ENCODE measurements around the gene KCNAB1.

Gene KCNAB1

GRCh38 chr3:156148946-156149381, 28.6 kb downstream of the KCNAB1 start:
- Histone ChIP-seq H3K14ac (ENCODE audit: low read length in 2 of 2) (no peak overlapping the region), H3K79me1 (replicated peaks; ENCODE audit: low read length, poor library complexity, severe bottlenecking) (no peaks in the 10 kb centered on the region), H3K4me3 (ENCODE audit: insufficient read depth in 1 of 2, low read depth in 1 of 2, low read length in 2 of 2) (peak overlapping the region in 1 of 2 experiments; percentile 53), H3K4ac (ENCODE audit: low read depth in 1 of 2, low read length in 2 of 2) (no peak overlapping the region), H2AFZ (ENCODE audit: low read depth, low read length) (no peak overlapping the region), H4K8ac (ENCODE audit: low read length) (no peak overlapping the region), H3K36me3 (ENCODE audit: control insufficient read depth in 1 of 2, insufficient read depth in 2 of 2, low read depth in 1 of 2, low read length in 2 of 2) (no peaks in the 10 kb centered on the region), H3K27me3 (ENCODE audit: control insufficient read depth in 1 of 2, insufficient read depth in 1 of 2, low read length in 2 of 2) (no peaks in the 10 kb centered on the region), H3K9me3 (ENCODE audit: control insufficient read depth, low read length) (no peaks in the 10 kb centered on the region), H3K4me1 (ENCODE audit: control insufficient read depth, insufficient read depth, low read depth, low read length) (peaks cover 4% of the 10 kb centered on the region), H2BK15ac (ENCODE audit: low read depth, poor library complexity, severe bottlenecking) (no peak overlapping the region), H3K4me2 (ENCODE audit: low read length, poor library complexity, severe bottlenecking) (no peak overlapping the region), H3K9ac (ENCODE audit: low read length) (peak overlapping the region; percentile 66), H4K91ac (ENCODE audit: low read length) (no peak overlapping the region), H2BK12ac (ENCODE audit: low read length in 2 of 2) (no peak overlapping the region), H3K27ac (ENCODE audit: low read length, poor library complexity, severe bottlenecking) (no peak overlapping the region), H2AK5ac (ENCODE audit: low read length, severe bottlenecking) (no peak overlapping the region), H3K23ac (ENCODE audit: low read length in 2 of 2) (no peak overlapping the region), H2BK5ac (ENCODE audit: low read depth, low read length, poor library complexity, severe bottlenecking) (no peak overlapping the region), H3K18ac (ENCODE audit: low read depth in 1 of 2, low read length in 2 of 2) (no peak overlapping the region), H2BK120ac (ENCODE audit: low read depth, low read length) (no peak overlapping the region)
- DNase-seq: no peak
- WGBS: 65% methylated on average over 8 of the region's 8 CpGs

- Histone ChIP-seq H2BK120ac (ENCODE audit: low read depth, low read length) (no peak overlapping the region), H3K23ac (ENCODE audit: low read length in 2 of 2) (no peak overlapping the region), H2BK15ac (ENCODE audit: low read depth, poor library complexity, severe bottlenecking) (no peak overlapping the region), H3K4me1 (ENCODE audit: control insufficient read depth, insufficient read depth, low read depth, low read length) (peaks cover 4% of the 10 kb centered on the region), H4K8ac (ENCODE audit: low read length) (no peak overlapping the region), H2AFZ (ENCODE audit: low read depth, low read length) (no peak overlapping the region), H3K27ac (ENCODE audit: low read length, poor library complexity, severe bottlenecking) (no peak overlapping the region), H2BK5ac (ENCODE audit: low read depth, low read length, poor library complexity, severe bottlenecking) (no peak overlapping the region), H3K9me3 (ENCODE audit: control insufficient read depth, low read length) (no peaks in the 10 kb centered on the region), H4K91ac (ENCODE audit: low read length) (no peak overlapping the region), H3K4me3 (ENCODE audit: insufficient read depth in 1 of 2, low read depth in 1 of 2, low read length in 2 of 2) (no peak overlapping the region), H3K9ac (ENCODE audit: low read length) (peak overlapping the region; percentile 66), H3K18ac (ENCODE audit: low read depth in 1 of 2, low read length in 2 of 2) (no peak overlapping the region), H3K4ac (ENCODE audit: low read depth in 1 of 2, low read length in 2 of 2) (no peak overlapping the region), H3K36me3 (ENCODE audit: control insufficient read depth in 1 of 2, insufficient read depth in 2 of 2, low read depth in 1 of 2, low read length in 2 of 2) (no peaks in the 10 kb centered on the region), H3K4me2 (ENCODE audit: low read length, poor library complexity, severe bottlenecking) (no peak overlapping the region), H2BK12ac (ENCODE audit: low read length in 2 of 2) (no peak overlapping the region), H3K27me3 (ENCODE audit: control insufficient read depth in 1 of 2, insufficient read depth in 1 of 2, low read length in 2 of 2) (no peaks in the 10 kb centered on the region), H2AK5ac (ENCODE audit: low read length, severe bottlenecking) (no peak overlapping the region), H3K79me1 (replicated peaks; ENCODE audit: low read length, poor library complexity, severe bottlenecking) (no peaks in the 10 kb centered on the region), H3K14ac (ENCODE audit: low read length in 2 of 2) (no peak overlapping the region)
- WGBS: 72% methylated on average over 3 of the region's 3 CpGs
- DNase-seq: no peak
These were observed 29.5 kb downstream of the KCNAB1 start for GRCh38 chr3:156149876-156150275.

DNA sequence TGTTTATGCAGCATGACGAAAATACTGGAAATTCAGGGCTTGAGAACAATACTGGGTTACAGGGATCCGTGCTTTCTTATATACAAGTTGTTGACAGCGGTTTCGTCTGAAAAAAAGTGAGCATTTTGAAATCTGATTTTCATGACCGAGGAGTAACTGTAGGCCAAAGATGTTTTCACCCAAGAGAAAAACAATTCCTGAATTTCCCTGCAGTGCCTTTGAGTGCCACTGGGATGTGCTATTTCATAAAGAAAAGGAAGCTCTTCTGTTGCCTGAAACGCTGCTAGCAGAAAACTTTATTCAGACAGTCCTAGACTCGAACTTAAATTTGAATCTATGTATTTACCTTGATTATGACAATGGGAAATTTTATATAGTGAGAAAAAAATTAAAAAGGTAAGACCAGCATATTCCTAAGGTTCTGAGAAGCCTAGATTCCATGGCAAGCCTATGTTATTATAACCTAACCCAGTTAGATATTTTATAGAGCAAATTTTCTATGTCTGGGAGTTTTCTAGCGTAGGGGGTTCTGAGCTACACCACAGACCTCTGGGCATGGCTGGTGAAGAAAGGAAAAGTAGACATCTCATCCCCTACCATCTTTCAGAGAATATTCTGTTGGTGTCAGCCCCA, 30.2 kb downstream of the KCNAB1 start:
- H2BK15ac ChIP-seq (ENCODE audit: low read depth, poor library complexity, severe bottlenecking): no peak overlapping the region
- H2AFZ ChIP-seq (ENCODE audit: low read depth, low read length): no peak overlapping the region
- no peak overlapping the region for H2AK5ac ChIP-seq (ENCODE audit: low read length, severe bottlenecking)
- no peak overlapping the region for H2BK12ac ChIP-seq (ENCODE audit: low read length in 2 of 2)
- no peaks in the 10 kb centered on the region for H3K79me1 ChIP-seq (replicated peaks; ENCODE audit: low read length, poor library complexity, severe bottlenecking)
- no peaks in the 10 kb centered on the region for H3K27me3 ChIP-seq (ENCODE audit: control insufficient read depth in 1 of 2, insufficient read depth in 1 of 2, low read length in 2 of 2)
- no peak overlapping the region for H3K4me2 ChIP-seq (ENCODE audit: low read length, poor library complexity, severe bottlenecking)
- no peak overlapping the region for H3K18ac ChIP-seq (ENCODE audit: low read depth in 1 of 2, low read length in 2 of 2)
- H2BK5ac ChIP-seq (ENCODE audit: low read depth, low read length, poor library complexity, severe bottlenecking): no peak overlapping the region
- H3K14ac ChIP-seq (ENCODE audit: low read length in 2 of 2): no peak overlapping the region
- H4K8ac ChIP-seq (ENCODE audit: low read length): no peak overlapping the region
- H3K23ac ChIP-seq (ENCODE audit: low read length in 2 of 2): no peak overlapping the region
- peaks cover 4% of the 10 kb centered on the region for H3K4me1 ChIP-seq (ENCODE audit: control insufficient read depth, insufficient read depth, low read depth, low read length)
- H3K4ac ChIP-seq (ENCODE audit: low read depth in 1 of 2, low read length in 2 of 2): no peak overlapping the region
- no peak overlapping the region for H3K27ac ChIP-seq (ENCODE audit: low read length, poor library complexity, severe bottlenecking)
- H4K91ac ChIP-seq (ENCODE audit: low read length): no peak overlapping the region
- H2BK120ac ChIP-seq (ENCODE audit: low read depth, low read length): no peak overlapping the region
- peak overlapping the region; percentile 66 for H3K9ac ChIP-seq (ENCODE audit: low read length)
- no peak overlapping the region for H3K4me3 ChIP-seq (ENCODE audit: insufficient read depth in 1 of 2, low read depth in 1 of 2, low read length in 2 of 2)
- H3K9me3 ChIP-seq (ENCODE audit: control insufficient read depth, low read length): no peaks in the 10 kb centered on the region
- WGBS: 19% methylated on average over 7 of the region's 8 CpGs
- peak; percentile 70 for DNase-seq
- no peaks in the 10 kb centered on the region for H3K36me3 ChIP-seq (ENCODE audit: control insufficient read depth in 1 of 2, insufficient read depth in 2 of 2, low read depth in 1 of 2, low read length in 2 of 2)

DNA sequence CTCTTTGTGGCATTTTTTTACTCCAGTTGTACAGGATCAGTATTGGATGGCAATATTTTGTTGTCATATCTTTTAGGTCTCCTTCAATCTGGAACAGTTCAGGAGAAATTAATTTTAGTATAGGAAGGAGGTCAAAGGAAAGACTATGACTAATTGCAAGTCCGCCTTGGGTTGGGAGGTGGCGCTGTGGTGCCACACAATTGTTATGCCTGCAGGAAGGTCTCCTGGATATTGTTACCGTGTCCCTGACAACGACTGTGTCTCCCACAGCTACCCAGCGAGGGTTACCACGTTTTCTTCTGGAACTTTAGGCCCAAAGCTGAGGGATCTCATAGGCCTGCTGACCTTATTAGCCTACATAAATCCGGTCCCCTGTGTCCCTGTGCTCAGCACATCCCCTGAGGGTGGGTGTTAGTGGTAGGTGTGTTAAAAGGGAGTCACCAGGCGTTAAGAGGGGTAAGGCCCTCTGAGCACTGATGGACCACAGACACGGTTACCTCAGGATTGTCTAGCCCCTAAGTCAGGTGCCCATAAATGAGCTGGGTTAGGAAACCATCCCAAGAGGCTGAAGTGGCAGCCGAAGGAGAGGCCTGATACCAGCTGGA, 31.5 kb downstream of the KCNAB1 start:
- H2BK5ac ChIP-seq (ENCODE audit: low read depth, low read length, poor library complexity, severe bottlenecking): no peak overlapping the region
- no peaks in the 10 kb centered on the region for H3K36me3 ChIP-seq (ENCODE audit: control insufficient read depth in 1 of 2, insufficient read depth in 2 of 2, low read depth in 1 of 2, low read length in 2 of 2)
- peak overlapping the region; percentile 31 for H2AK5ac ChIP-seq (ENCODE audit: low read length, severe bottlenecking)
- no peaks in the 10 kb centered on the region for H3K79me1 ChIP-seq (replicated peaks; ENCODE audit: low read length, poor library complexity, severe bottlenecking)
- peak overlapping the region; percentile 84 for H2AFZ ChIP-seq (ENCODE audit: low read depth, low read length)
- no peak overlapping the region for H3K23ac ChIP-seq (ENCODE audit: low read length in 2 of 2)
- no peak overlapping the region for H3K14ac ChIP-seq (ENCODE audit: low read length in 2 of 2)
- no peak overlapping the region for H3K18ac ChIP-seq (ENCODE audit: low read depth in 1 of 2, low read length in 2 of 2)
- H3K27ac ChIP-seq (ENCODE audit: low read length, poor library complexity, severe bottlenecking): no peak overlapping the region
- no peaks in the 10 kb centered on the region for H3K27me3 ChIP-seq (ENCODE audit: control insufficient read depth in 1 of 2, insufficient read depth in 1 of 2, low read length in 2 of 2)
- H3K4me1 ChIP-seq (ENCODE audit: control insufficient read depth, insufficient read depth, low read depth, low read length): peaks cover 4% of the 10 kb centered on the region
- no peak overlapping the region for H2BK15ac ChIP-seq (ENCODE audit: low read depth, poor library complexity, severe bottlenecking)
- no peak overlapping the region for H2BK12ac ChIP-seq (ENCODE audit: low read length in 2 of 2)
- WGBS: 41% methylated on average over 10 of the region's 10 CpGs
- H3K9ac ChIP-seq (ENCODE audit: low read length): peak overlapping the region; percentile 71
- no peak overlapping the region for H3K4ac ChIP-seq (ENCODE audit: low read depth in 1 of 2, low read length in 2 of 2)
- H4K91ac ChIP-seq (ENCODE audit: low read length): no peak overlapping the region
- no peak overlapping the region for H2BK120ac ChIP-seq (ENCODE audit: low read depth, low read length)
- H3K4me2 ChIP-seq (ENCODE audit: low read length, poor library complexity, severe bottlenecking): no peak overlapping the region
- no peak overlapping the region for H4K8ac ChIP-seq (ENCODE audit: low read length)
- no peak overlapping the region for H3K4me3 ChIP-seq (ENCODE audit: insufficient read depth in 1 of 2, low read depth in 1 of 2, low read length in 2 of 2)
- peak; percentile 68 for DNase-seq
- H3K9me3 ChIP-seq (ENCODE audit: control insufficient read depth, low read length): no peaks in the 10 kb centered on the region
